Measurements from ENCODE around the gene NOTCH4.

The NOTCH4 gene

DNA sequence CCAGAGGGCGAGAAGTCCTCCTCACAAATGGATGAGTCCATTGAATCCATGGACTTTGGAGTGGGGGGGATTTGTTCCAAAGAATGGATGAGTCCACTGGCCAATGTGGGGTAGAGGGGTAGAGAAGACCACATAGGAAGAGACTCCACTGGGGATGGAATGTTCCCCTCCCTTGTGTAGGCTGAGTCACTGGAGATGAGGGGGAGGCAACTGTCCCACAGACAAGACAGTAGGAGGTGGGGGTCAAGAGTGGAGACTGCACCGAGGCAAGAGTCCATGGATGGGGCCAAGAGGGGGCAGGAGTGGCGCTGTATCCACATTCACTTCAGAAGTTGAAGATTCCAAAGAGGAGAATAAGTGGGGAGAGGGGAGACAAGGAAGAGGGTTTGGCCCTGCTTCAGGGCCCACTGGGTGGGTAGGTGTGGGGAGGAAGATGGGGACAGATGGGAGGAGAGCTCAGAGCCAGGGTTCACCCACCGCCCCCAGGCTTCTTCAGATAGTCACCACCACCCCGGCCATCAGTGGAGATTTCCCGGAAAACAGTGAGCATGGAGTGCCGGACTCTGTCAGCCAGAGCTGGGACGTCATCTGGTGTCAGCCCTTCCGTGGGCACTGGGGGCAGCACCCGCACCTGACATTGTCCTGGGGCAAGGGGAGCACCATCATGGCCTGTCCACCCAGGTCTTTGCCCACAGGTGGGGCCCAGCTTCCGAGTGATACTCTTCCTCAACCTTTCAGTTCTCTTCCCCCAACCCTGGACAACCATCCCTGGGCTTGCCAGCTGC lies 54.9 kb downstream of the NOTCH4 start:
- H3K4me3 ChIP-seq (ENCODE audit: low read depth, low read length) = no peak overlapping the region
- TF ChIP-seq, protein P1, sequence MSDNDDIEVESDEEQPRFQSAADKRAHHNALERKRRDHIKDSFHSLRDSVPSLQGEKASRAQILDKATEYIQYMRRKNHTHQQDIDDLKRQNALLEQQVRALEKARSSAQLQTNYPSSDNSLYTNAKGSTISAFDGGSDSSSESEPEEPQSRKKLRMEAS (IDR thresholded peaks at IDR 0.05; ENCODE audit: low read depth, low read length) = no peak
- no peak for TF ChIP-seq CTCF (IDR thresholded peaks at IDR 0.05; ENCODE audit: low read depth, low read length)
- TF ChIP-seq MYC (IDR thresholded peaks at IDR 0.05; ENCODE audit: low read depth, low read length) = no peak
- DNase-seq (ENCODE audit: low read depth) = no peak

DNA sequence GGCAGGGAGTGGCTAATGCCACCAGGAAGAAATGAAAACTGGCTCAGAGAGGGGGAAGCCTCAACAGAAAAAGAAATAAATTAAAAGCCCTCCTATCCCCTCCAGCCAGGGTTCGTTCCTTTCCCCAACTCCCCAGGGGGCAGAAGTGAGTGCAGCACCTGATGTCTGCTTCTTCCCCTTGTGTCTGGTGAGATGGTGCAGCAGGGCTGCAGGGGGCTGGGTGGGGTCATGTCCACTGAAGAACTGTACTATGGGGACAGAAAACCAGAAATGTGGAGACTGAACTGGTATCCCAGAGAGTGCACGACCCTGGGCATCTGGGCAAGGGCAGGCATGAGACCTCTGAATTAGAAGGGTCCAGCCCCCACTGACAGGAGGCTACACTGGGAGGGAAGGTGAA lies 55.5 kb downstream of the NOTCH4 start:
- TF ChIP-seq MYC (IDR thresholded peaks at IDR 0.05; ENCODE audit: low read depth, low read length) = no peak
- TF ChIP-seq, protein P1 (IDR thresholded peaks at IDR 0.05; ENCODE audit: low read depth, low read length) = no peak
- no peak overlapping the region for H3K4me3 ChIP-seq (ENCODE audit: low read depth, low read length)

DNA sequence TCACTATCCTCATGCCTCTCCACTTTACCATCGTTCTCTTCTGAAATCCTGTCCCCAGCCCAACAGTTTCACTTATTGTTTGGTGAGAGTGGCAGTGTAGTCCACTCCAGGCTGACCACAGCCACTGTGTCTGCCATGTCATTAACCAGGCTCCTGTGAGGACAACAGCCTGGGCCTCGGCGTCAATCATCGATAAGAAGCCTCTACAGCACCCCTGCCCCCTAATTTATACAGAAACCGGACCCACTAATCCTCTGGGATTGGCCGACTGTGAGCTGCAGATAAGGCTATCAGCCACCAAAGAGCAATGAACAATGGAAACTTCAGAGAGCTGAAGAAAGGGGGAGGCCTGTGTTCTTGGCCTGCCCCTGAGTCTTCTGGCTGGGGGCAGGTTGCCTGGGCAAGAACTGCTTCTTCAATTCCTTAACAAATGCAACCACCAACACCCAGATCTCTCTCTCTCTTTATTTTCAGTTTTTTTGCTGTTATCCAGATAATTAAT lies 56.1 kb downstream of the NOTCH4 start:
- H3K4me3 ChIP-seq (ENCODE audit: low read depth, low read length) = no peak overlapping the region
- DNase-seq (ENCODE audit: low read depth) = no peak
- TF ChIP-seq MYC (IDR thresholded peaks at IDR 0.05; ENCODE audit: low read depth, low read length) (no peak), POLR2A (IDR thresholded peaks at IDR 0.05; ENCODE audit: extremely low read depth, insufficient read length) (no peak), CTCF (IDR thresholded peaks at IDR 0.05; ENCODE audit: low read depth, low read length) (no peak)
- TF ChIP-seq, protein P1 (IDR thresholded peaks at IDR 0.05; ENCODE audit: low read depth, low read length) = no peak

More for the DNA sequence above, 55.5 kb downstream of the NOTCH4 start:
- no peak for DNase-seq (ENCODE audit: low read depth)

DNA sequence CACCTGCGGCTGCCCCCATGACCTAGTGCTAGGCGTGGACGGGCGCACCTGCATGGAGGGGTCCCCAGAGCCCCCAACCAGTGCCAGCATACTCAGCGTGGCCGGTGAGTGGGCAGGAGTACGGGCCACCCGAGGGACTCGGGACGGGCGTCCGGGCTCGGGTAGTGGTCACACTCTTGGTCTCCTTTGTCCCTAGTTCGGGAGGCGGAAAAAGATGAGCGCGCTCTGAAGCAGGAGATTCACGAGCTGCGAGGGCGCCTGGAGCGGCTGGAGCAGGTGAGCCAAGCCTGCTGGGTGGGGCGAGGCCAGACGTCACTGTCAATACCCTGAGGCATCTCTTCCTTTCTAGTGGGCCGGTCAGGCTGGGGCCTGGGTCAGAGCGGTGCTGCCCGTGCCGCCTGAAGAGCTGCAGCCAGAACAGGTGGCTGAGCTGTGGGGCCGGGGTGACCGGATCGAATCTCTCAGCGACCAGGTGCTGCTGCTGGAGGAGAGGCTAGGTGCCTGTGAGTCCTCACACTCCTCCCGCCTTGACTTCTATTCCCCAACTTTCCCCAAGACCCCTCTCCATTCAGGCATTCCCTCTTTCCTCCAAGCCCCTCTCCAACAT lies 56.6 kb downstream of the NOTCH4 start:
- no peak for DNase-seq (ENCODE audit: low read depth)
- H3K4me3 ChIP-seq (ENCODE audit: low read depth, low read length) = no peak overlapping the region
- TF ChIP-seq POLR2A (IDR thresholded peaks at IDR 0.05; ENCODE audit: extremely low read depth, insufficient read length) = no peak
- TF ChIP-seq, protein P1 (IDR thresholded peaks at IDR 0.05; ENCODE audit: low read depth, low read length) = no peak
- no peak for TF ChIP-seq MYC (IDR thresholded peaks at IDR 0.05; ENCODE audit: low read depth, low read length)
- TF ChIP-seq CTCF (IDR thresholded peaks at IDR 0.05; ENCODE audit: low read depth, low read length) = no peak

DNA sequence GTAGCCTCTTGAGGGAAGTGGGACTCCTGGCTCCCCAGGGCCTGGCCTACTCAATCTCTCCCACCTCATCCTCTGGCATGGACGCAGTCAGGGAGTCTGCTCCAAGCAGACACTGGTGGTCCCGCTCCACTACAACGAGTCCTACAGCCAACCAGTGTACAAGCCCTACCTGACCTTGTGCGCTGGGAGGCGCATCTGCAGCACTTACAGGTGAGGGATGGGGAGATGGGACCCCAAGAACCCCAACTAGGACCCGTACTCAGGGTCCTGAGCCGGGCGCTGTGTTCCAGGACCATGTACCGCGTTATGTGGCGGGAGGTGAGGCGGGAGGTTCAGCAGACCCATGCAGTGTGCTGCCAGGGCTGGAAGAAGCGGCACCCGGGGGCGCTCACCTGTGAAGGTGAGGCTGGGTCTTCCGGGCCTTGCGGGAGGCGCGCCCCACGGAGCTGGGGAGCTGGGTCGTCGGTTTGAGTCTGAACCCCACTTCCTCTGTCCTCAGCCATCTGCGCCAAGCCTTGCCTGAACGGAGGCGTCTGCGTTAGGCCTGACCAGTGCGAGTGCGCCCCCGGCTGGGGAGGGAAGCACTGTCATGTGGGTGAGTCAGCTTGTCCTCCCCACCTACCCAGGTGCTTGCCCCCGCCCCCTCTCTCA lies 57.3 kb downstream of the NOTCH4 start:
- no peak for DNase-seq (ENCODE audit: low read depth)
- no peak overlapping the region for H3K4me3 ChIP-seq (ENCODE audit: low read depth, low read length)
- no peak for TF ChIP-seq POLR2A (IDR thresholded peaks at IDR 0.05; ENCODE audit: extremely low read depth, insufficient read length)
- no peak for TF ChIP-seq MYC (IDR thresholded peaks at IDR 0.05; ENCODE audit: low read depth, low read length)
- peak; percentile 21 for TF ChIP-seq CTCF (IDR thresholded peaks at IDR 0.05; ENCODE audit: low read depth, low read length)
- TF ChIP-seq, protein P1 (IDR thresholded peaks at IDR 0.05; ENCODE audit: low read depth, low read length) = no peak

GRCh38 chr6:32164295-32164694 lies 59.6 kb downstream of the NOTCH4 start, which contains the start of gene EGFL8:
Gene EGFL8 (plus strand): TSS chr6:32164595. CDS start chr6:32166166, 1,571 bp downstream.
- no peak within 1 kb of the TSS for H3K4me3 ChIP-seq (ENCODE audit: low read depth, low read length)
- TF ChIP-seq CTCF (IDR thresholded peaks at IDR 0.05; ENCODE audit: low read depth, low read length) = no peak
- TF ChIP-seq, protein P1 (IDR thresholded peaks at IDR 0.05; ENCODE audit: low read depth, low read length) = no peak
- no peak for TF ChIP-seq MYC (IDR thresholded peaks at IDR 0.05; ENCODE audit: low read depth, low read length)
- no peak for TF ChIP-seq POLR2A (IDR thresholded peaks at IDR 0.05; ENCODE audit: extremely low read depth, insufficient read length)
- no peak for DNase-seq (ENCODE audit: low read depth)
